ENCODE results near the gene HOXA10. TPM values are rescaled to one million over a fixed set of nuclear protein-coding genes. Genes with fewer than 3 reads are reported as not detected.

Gene HOXA10
- total RNA-seq, 1 experiment from 2014 or later = 19.6 TPM

DNA sequence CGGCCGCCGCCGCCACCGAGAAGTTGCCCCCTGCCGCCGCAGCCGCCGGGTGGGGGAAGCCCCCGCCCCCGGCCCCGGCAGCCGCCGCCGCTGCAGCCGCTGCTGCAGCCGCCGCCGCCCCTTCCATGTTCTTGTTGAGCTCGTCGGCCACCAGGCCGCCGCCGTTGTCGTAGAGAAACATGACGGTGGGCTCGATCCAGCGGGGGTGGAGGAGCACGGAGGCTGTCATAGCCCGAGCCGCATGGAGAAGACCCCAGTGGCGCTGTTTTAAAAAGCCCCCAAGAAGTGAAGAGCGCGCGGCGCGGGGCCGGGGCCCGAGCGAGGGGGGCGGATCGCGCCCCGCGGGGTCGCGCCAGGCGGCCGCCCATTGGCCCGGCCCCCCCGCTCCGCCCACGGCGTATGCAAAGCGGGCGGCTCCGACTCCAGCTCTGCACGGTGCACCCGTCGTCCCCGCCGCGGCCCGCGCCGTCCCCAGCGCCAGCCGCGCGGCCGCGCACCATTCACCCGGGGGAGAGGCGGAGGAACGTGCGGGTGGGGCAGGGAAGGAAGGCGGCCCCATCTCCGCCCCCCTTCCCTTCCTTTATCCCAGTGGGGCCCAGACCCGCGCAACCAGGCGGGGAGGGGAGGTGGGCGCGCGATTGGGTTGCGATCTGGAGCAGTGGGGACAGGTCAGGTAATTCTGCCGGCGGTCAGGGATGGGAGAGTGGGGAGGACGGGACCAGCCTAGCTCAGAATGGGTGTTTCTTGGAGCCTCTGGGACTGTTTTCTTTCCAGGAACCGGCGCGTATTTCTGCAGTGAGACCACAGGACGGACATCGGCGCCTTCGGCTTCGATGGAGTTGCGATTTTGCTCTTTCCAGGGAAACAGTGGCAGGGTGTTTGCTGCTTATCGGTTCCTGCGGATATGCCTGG lies 26.0 kb upstream of the HOXA10 start, which contains the start of gene HOXA13 (continued):
- TF ChIP-seq POLR2AphosphoS5 (IDR thresholded peaks at IDR 0.05; ENCODE audit: low read depth, low read length) = peak; percentile 78
- TF ChIP-seq RAD21 (IDR thresholded peaks at IDR 0.05; ENCODE audit: low read depth) = no peak
- TF ChIP-seq SRF (IDR thresholded peaks at IDR 0.05; ENCODE audit: low read depth) = no peak

- DNase-seq (ENCODE audit: low read depth, low spot score) = no peak
- Histone ChIP-seq H3K79me2 (ENCODE audit: insufficient read depth, low read length) (no peaks in the 10 kb centered on the region), H3K4me3 (replicated peaks in 1 of 2; ENCODE audit: low read depth in 1 of 2, low read length in 2 of 2) (peak overlapping the region; percentile 64 to 73), H3K4me1 (ENCODE audit: control insufficient read depth in 1 of 2, insufficient read depth in 2 of 2, low read length in 2 of 2) (peaks cover 0 to 24% of the 10 kb centered on the region in 2 experiments; a peak in 3 of 4 replicates), H3K27ac (ENCODE audit: low read depth, low read length) (peak overlapping the region; percentile 49; the same call in 1 of the 2 replicates), H2AFZ (ENCODE audit: low read depth, low read length, poor library complexity, severe bottlenecking) (no peak overlapping the region), H3K9me2 (ENCODE audit: insufficient read depth) (no peaks in the 10 kb centered on the region), H3K9me3 (ENCODE audit: control insufficient read depth in 1 of 2, insufficient read depth in 1 of 2, low read depth in 1 of 2, low read length in 2 of 2) (no peaks in the 10 kb centered on the region), H4K20me1 (ENCODE audit: insufficient read depth) (no peaks in the 10 kb centered on the region), H3K4me2 (ENCODE audit: low read length) (peak overlapping the region; percentile 95), H3K36me3 (ENCODE audit: control insufficient read depth in 1 of 2, insufficient read depth in 2 of 2, low read length in 2 of 2) (no peaks in the 10 kb centered on the region), H3K27me3 (ENCODE audit: insufficient read depth, low read length) (no peaks in the 10 kb centered on the region), H3K9ac (ENCODE audit: low read length) (peak overlapping the region; percentile 71)
- intact Hi-C loops (cut with micrococcal nuclease) = loop anchor here (5.0 to 10.0 kb wide), 3 partner anchors 546 to 1426 kb away; partner anchors contain the start of gene TAX1BP1
- POLR2A ChIA-PET = no interaction called here
- RAD21 ChIA-PET (ENCODE audit: low non-redundant PET in 1 of 2, low total read pairs in 2 of 2, uncharacterized antibody in 2 of 2, unreplicated experiment in 2 of 2) = interaction anchor here in 1 of 2 experiments (1.3 kb wide), 1 partner anchor 722 kb away, joined by 4 read pairs; no protein-coding TSS in a partner anchor
- ATAC-seq = peak; percentile 45
- TF ChIP-seq ZFX (IDR thresholded peaks at IDR 0.05) (peak; percentile 79), RAD21 (IDR thresholded peaks at IDR 0.05; ENCODE audit: low read depth) (no peak), EZH2 (IDR thresholded peaks at IDR 0.05) (no peak)
- CTCF ChIA-PET = interaction anchor here (1.0 to 2.6 kb wide), 10 partner anchors 9 to 898 kb away, joined by 3 to 11 read pairs (median 4); no protein-coding TSS in a partner anchor
- no TSS peak for BruUV-seq (replicated peaks)
Measured at GRCh38 chr7:27198871-27199801, 25.0 kb upstream of the HOXA10 start.
